ENCODE results near the gene FRMPD1. TPM values are rescaled to one million over a fixed set of nuclear protein-coding genes. Genes with fewer than 3 reads are reported as not detected.

The FRMPD1 gene
- total and polyA plus RNA-seq, 2 of the 4 experiments (the other 2 are of a cell fraction) = not detected

DNA sequence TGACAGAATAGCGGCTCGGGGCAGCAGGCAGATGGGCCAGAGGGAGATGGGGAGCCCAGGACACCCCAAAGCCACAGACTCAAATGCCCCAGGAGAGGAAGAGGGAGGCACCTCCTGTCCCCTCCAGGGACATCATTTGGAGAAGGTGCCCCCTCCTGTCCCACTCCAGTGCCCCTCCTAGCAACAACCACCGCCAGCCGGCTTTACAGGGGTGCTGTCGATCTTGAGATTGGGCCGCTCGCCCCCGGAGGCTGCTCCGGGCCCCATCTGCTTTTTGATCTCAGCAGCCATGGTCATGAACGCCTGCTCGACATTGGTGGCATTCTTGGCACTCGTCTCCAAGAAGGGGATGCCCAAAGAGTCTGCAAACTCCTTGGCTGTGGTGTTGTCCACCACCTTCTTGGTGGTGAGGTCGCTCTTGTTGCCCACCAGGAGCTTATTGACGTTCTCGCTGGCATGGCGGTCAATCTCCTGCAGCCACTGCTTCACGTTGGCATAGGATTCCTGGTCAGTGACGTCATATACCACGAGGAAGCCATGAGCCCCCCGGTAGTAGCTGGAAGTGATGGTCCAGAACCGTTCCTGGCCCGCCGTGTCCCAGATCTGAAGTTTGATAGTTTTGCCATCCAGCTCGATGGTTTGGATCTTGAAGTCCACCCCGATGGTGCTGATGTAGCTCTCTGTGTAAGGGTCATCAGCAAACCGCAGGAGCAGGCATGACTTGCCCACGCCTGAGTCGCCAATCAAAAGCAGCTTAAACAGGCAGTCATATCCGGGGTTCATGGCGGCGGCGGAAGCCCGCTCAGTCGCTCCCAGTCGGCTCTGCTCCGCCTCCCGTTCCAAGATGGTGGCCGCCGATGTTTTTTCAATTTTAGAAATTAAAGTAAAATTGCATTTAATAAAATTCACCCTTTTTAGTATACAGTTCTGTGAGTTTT lies 14.0 kb upstream of the FRMPD1 start:
- Histone ChIP-seq H2AK9ac (replicated peaks; ENCODE audit: low read depth, low read length, poor library complexity) (no peak overlapping the region), H2BK120ac (ENCODE audit: low read depth, low read length) (no peak overlapping the region), H3K27me3 (ENCODE audit: control insufficient read depth, insufficient read depth, low read length) (peaks cover 13% of the 10 kb centered on the region), H3K79me1 (ENCODE audit: low read depth in 1 of 2, low read length in 2 of 2) (no peaks in the 10 kb centered on the region), H2BK5ac (ENCODE audit: low read depth, low read length, poor library complexity, severe bottlenecking) (no peak overlapping the region), H3K9ac (ENCODE audit: low read depth, low read length) (no peak overlapping the region), H3K4me3 (ENCODE audit: insufficient read depth, low read depth, low read length) (no peak overlapping the region), H4K91ac (ENCODE audit: insufficient read depth, low read depth, low read length) (no peak overlapping the region), H4K20me1 (ENCODE audit: insufficient read depth, low read length) (no peaks in the 10 kb centered on the region), H3K4me2 (ENCODE audit: low read depth, low read length) (no peak overlapping the region), H2AFZ (replicated peaks; ENCODE audit: low read length, poor library complexity) (no peak overlapping the region), H2BK15ac (ENCODE audit: low read depth, low read length) (no peak overlapping the region), H2AK5ac (ENCODE audit: low read depth, low read length) (no peak overlapping the region), H3K9me1 (ENCODE audit: insufficient read depth, low read length) (no peaks in the 10 kb centered on the region), H4K8ac (ENCODE audit: low read depth in 2 of 2, low read length in 2 of 2) (no peak overlapping the region), H3K23ac (ENCODE audit: low read depth, low read length) (no peak overlapping the region), H3K56ac (ENCODE audit: extremely low read depth, insufficient read depth, low read length) (no peak overlapping the region), H4K5ac (ENCODE audit: low read depth, low read length) (no peak overlapping the region), H3K14ac (replicated peaks; ENCODE audit: low read depth, low read length) (no peak overlapping the region), H3K36me3 (ENCODE audit: control insufficient read depth, insufficient read depth, low read length) (no peaks in the 10 kb centered on the region), H3K9me3 (ENCODE audit: control insufficient read depth, insufficient read depth, low read length) (no peaks in the 10 kb centered on the region), H3K27ac (ENCODE audit: insufficient read depth, low read length) (no peak overlapping the region), H3K4me1 (ENCODE audit: control insufficient read depth, insufficient read depth, low read length) (no peaks in the 10 kb centered on the region), H3K4ac (ENCODE audit: low read depth, low read length) (no peak overlapping the region), H3K18ac (ENCODE audit: low read depth, low read length) (no peak overlapping the region), H2BK20ac (ENCODE audit: low read depth, low read length) (no peak overlapping the region)
- ChIA-PET CTCF (no interaction called here), POLR2A (ENCODE audit: unreplicated experiment) (no interaction called here)
- 91% methylated on average over 15 of the region's 39 CpGs; no CpG with 5 or more reads in 1 of the 2 experiments for WGBS, 2 experiments (ENCODE audit: extremely low coverage in 2 of 2, insufficient read length in 1 of 2)
- in situ Hi-C loops (cut with MboI; ENCODE audit: low sequenced_read_pairs) (no loop called here), intact Hi-C loops (cut with micrococcal nuclease) (no loop called here), dilution Hi-C loops (cut with HindIII; ENCODE audit: low sequenced_read_pairs, unreplicated experiment) (no loop called here)
- TF ChIP-seq CHD1 (IDR thresholded peaks at IDR 0.05; ENCODE audit: low read depth, low read length) (no peak), CEBPB (IDR thresholded peaks at IDR 0.05; ENCODE audit: low read depth, low read length) (no peak)
- BruUV-seq (replicated peaks) = no TSS peak
- ATAC-seq (ENCODE audit: low read depth) = no peak
- no peak for DNase-seq

Measured in IMR-90 (cell line).